Thoracic aorta (tissue), 2 donors: ENCODE measurements around the gene ACTL9. TPM values are rescaled to one million over a fixed set of nuclear protein-coding genes. Genes with fewer than 3 reads are reported as not detected.

Experiments used
- ATAC-seq: fragments of 150-250 bp; one replicate; pipeline ENCODE4 v1.8.0; 2017; ENCODE audit warnings: low read depth; ENCODE audit not compliant: insufficient number of reproducible peaks, low FRiP score
- DNase-seq: peaks from one replicate; pipeline ENCODE4 v3.0.0-alpha.2; 2020; ENCODE audit warnings: low spot score
- H3K27ac ChIP-seq, 2 donors: fragments of 200-600 bp; sonication (generic); 1 replicate in 1 of 2; 2 replicates in 1 of 2; pipeline ENCODE4 v1.5.1; 2016; ENCODE audit warnings: mild to moderate bottlenecking in 2 of 2, moderate library complexity in 2 of 2
- H3K27me3 ChIP-seq: fragments of 200-600 bp; sonication (generic); replicated peaks from 2 replicates; pipeline ENCODE4 v1.6.0; 2016; ENCODE audit warnings: mild to moderate bottlenecking; ENCODE audit not compliant: insufficient read depth
- H3K36me3 ChIP-seq: fragments of 200-600 bp; sonication (generic); one replicate; pipeline ENCODE4 v1.5.1; 2016
- H3K4me1 ChIP-seq, 2 donors: fragments of 200-600 bp; sonication (generic); 1 replicate in 1 of 2; 2 replicates in 1 of 2; pipeline versions ENCODE4 v1.5.1 to v1.6.0; 2016; ENCODE audit warnings: low read depth in 2 of 2, mild to moderate bottlenecking in 1 of 2; ENCODE audit not compliant: control insufficient read depth in 1 of 2
- H3K4me3 ChIP-seq: fragments of 200-600 bp; sonication (generic); 2 replicates; pipeline ENCODE4 v1.5.1; 2016; ENCODE audit warnings: mild to moderate bottlenecking
- H3K9me3 ChIP-seq: fragments of 200-600 bp; sonication (generic); 2 replicates; pipeline ENCODE4 v1.5.1; 2016
- CTCF ChIP-seq: fragments of 200-600 bp; sonication (generic); IDR thresholded peaks from one replicate; pipeline ENCODE4 v1.5.1; 2019; ENCODE audit warnings: antibody characterized with exemption
- total RNA-seq, 2 donors: library from RNA; depleted of rRNA; stranded (reverse); fragments of >200 nt; gene quantifications; one replicate each; pipeline versions ENCODE4 v1.1.0 to v1.2.3, GENCODE V29; 2016

Gene ACTL9
- total RNA-seq, 2 donors from 2014 or later, result not detected

GRCh38 chr19:8695911-8696310 is 2.7 kb downstream of the ACTL9 start:
- TF ChIP-seq CTCF, result no peak
- Histone ChIP-seq H3K4me1 (no peaks in the 10 kb centered on the region), H3K36me3 (no peaks in the 10 kb centered on the region), H3K27ac (no peak overlapping the region), H3K4me3 (no peak overlapping the region), H3K9me3 (no peaks in the 10 kb centered on the region), H3K27me3 (no peaks in the 10 kb centered on the region)
- DNase-seq (no peak), ATAC-seq (no peak)

GRCh38 chr19:8695501-8695900 is 3.1 kb downstream of the ACTL9 start:
- TF ChIP-seq CTCF, result no peak
- H3K36me3 ChIP-seq, result no peaks in the 10 kb centered on the region
- H3K27ac ChIP-seq, result no peak overlapping the region
- H3K4me3 ChIP-seq, result no peak overlapping the region
- DNase-seq (no peak), ATAC-seq (no peak)
- H3K9me3 ChIP-seq, result no peaks in the 10 kb centered on the region
- no peaks in the 10 kb centered on the region for H3K27me3 ChIP-seq
- no peaks in the 10 kb centered on the region for H3K4me1 ChIP-seq

GRCh38 chr19:8690753-8691539 is 7.6 kb downstream of the ACTL9 start:
- ATAC-seq (no peak), DNase-seq (no peak)
- Histone ChIP-seq H3K27me3 (no peaks in the 10 kb centered on the region), H3K9me3 (no peaks in the 10 kb centered on the region), H3K4me3 (no peak overlapping the region), H3K27ac (no peak overlapping the region), H3K4me1 (no peaks in the 10 kb centered on the region), H3K36me3 (no peaks in the 10 kb centered on the region)
- no peak for TF ChIP-seq CTCF

DNA sequence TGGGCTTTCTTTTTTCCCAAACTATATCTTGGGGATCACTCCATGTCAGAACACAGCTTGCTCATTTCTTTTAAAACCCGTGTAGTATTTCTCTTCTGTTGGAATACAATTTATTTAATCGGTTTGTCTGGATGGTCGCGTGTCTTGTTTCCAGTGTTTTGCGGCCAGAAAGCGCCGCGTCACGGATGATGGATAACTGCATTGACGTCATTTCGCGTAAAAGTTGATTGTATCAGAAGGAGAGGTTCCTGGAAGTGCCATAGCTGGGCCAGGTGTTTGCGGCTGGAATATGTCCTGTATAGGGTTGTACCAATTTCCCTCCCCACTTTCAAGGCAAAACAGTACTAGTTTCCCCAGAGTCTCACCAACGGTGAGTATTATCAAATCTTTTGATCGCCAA is 9.7 kb downstream of the ACTL9 start:
- no peaks in the 10 kb centered on the region for H3K27me3 ChIP-seq

DNA sequence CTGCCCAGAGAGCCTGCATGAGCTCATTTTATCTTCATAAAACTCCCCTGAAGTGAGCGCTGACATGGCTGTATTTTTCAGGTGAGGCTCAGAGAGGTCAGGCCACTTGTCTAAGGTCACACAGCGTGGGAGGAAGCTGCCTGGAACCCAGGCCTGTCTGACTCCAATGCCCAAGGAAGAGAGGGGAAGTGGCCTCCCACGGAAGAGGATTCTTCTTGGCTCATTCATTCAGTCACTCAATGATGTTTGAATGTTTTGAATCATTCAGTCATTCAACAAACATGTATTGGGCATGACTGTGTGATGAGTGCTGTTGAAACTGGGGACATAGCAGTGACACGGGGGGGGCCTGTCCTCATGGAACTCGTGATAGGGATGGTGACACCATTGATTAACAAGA is 12.0 kb downstream of the ACTL9 start:
- H3K9me3 ChIP-seq, result no peaks in the 10 kb centered on the region
- H3K36me3 ChIP-seq, result no peaks in the 10 kb centered on the region
- TF ChIP-seq CTCF, result no peak
- ATAC-seq (no peak), DNase-seq (no peak)
- H3K4me3 ChIP-seq, result no peak overlapping the region
- H3K27me3 ChIP-seq, result no peaks in the 10 kb centered on the region
- H3K4me1 ChIP-seq, result no peaks in the 10 kb centered on the region
- no peak overlapping the region for H3K27ac ChIP-seq

More for the DNA sequence above, 9.7 kb downstream of the ACTL9 start:
- Histone ChIP-seq H3K27ac (no peak overlapping the region), H3K4me1 (no peaks in the 10 kb centered on the region), H3K36me3 (no peaks in the 10 kb centered on the region), H3K4me3 (no peak overlapping the region), H3K9me3 (no peaks in the 10 kb centered on the region)
- ATAC-seq, result no peak
- DNase-seq, result no peak
- no peak for TF ChIP-seq CTCF
